ENCODE measurements around the gene LCE1D.
A peak's percentile ranks its signal among the peaks of the same experiment; 100 is the strongest.

LCE1D gene, protein sequence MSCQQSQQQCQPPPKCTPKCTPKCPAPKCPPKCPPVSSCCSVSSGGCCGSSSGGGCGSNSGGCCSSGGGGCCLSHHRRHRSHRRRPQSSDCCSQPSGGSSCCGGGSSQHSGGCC

DNA sequence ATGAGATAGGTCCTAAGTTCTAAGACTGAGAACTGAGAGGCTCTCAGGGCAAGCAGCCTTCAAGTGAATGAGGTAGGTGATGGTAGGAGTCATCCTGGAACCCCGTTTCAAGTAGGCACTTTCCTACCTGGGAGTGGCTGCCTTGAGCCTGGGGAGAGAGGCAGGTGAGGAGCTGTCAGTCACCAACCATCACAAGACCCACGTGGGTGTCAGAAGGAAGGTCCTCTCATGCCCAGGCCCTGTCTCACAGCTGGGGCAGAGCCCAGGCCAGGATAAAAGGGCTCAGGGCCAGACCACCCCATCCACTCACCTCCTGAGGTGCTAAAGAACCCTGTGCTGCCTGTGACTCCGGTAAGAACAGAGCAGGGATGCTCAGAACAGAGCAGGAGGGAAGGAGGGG is at the start of gene LCE1D:
Gene LCE1D (plus strand): TSS at position 301 of the 400 bp plus-strand sequence. CDS start 1,074 bp downstream, outside the sequence.
- no peak for DNase-seq

DNA sequence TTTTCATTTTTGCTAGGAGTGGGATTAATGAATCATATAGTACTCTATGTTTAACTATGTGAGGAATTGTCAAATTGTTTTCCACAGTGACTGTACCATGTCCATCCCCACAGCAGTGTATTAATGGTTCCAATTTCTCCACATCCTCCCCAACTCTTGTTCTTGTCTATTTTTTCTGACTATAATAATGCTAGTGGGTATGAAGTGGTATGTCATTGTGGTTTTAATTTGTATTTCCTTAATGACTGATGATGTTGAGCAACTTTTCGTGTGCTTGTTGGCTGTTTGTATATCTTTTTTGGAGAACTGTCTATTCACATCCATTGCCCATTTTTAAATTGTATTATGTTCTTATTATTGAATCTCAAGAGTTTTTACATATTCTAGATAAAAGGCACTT is 48.7 kb upstream of the LCE1D start:
- peak; percentile 13 for DNase-seq

DNA sequence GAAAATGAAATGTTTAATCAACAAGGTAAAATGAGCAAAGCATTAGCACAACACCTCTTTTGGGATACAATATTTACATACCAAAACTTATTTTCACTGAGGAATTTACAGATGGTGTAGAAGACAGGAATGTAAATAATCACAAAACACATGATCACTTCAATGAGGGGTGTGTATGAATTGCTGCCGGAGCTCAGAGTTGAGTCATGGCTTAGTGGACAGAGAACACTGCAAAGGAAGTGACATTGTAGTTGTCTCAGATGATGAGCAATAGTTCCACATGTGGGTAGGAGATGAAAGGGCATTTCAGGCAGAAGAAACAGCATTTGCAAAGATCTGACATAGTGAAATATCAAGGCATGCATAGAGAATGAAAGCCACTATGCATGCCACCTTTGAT is 44.3 kb upstream of the LCE1D start:
- peak; percentile 88 for DNase-seq

DNA sequence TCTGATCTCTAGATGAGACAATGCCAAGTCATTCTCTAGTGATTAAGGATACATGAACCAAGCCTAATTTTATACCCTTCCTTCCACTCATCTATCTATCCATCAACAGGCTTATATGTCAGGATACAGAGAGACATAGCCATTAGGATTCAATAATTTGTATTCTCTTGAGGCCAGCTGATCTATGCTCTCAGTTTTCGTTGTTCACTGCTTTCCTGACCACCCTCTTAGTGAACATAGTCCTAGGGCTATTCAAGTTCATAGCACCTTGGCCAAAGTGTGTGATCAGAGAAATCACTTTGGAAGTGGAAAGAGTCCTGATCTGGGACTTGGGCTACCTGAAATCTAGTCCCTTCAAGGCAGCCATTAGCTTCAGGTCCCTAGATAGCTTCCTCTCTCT is 42.9 kb upstream of the LCE1D start:
- DNase-seq = no peak

DNA sequence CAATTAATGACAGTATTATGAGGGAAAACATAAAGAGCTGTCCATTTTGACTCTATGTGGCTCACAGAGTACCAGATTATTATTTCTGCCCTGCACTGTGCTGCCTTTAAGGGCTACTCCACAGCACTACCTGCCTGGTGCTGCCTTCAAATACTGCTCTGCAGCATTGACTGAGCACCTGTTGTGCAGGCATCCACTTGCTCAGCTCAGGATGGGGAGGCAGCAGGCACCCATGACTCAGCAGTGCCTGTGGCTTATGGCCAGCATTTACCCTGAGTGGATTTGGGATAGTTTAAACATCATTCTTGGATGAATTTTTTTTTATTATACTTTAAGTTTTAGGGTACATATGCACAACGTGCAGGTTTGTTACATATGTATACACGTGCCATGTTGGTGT is 39.6 kb upstream of the LCE1D start:
- DNase-seq = no peak

DNA sequence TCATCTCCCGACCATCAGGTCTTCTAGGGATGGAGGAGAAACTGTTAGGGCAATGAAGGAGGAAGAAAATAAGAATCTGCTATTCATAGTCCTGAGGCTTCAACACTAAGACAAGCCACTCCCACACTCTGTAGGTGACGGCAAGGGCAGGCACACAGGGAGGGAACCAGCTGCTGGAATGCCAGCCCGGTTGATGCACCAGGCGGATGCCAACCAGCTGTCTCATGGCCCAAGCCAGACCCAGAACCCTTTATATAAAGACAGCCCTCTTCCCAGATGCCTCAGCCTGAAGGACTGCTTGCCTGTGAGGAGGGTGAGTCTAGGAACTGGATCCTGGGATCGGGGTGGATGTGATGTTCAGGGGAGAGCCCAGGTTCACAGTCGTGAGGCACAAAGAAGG is 38.8 kb upstream of the LCE1D start, which contains the start of gene KPRP:
Gene KPRP (plus strand): TSS at position 279 of the 400 bp plus-strand sequence. CDS start 1,564 bp downstream, outside the sequence.
- no peak for DNase-seq

DNA sequence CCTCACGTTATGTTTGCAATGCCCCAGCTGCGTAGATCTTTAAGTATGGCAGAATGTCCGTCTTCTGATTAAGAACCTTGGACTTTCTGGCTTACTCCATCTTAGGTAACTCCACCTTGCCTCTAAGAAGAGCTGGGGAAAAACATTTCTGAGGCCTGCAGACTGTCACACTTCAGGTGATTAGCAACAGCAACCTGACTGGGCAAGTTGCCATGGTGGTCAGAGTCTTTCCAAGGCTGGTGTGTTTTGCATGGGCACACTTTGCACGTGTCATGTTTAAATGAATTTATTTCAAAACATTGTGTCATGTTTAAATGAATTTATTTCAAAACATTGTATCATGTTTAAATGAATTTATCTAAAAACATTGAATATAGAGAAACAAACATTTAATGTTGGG is 37.9 kb upstream of the LCE1D start:
- DNase-seq = no peak

DNA sequence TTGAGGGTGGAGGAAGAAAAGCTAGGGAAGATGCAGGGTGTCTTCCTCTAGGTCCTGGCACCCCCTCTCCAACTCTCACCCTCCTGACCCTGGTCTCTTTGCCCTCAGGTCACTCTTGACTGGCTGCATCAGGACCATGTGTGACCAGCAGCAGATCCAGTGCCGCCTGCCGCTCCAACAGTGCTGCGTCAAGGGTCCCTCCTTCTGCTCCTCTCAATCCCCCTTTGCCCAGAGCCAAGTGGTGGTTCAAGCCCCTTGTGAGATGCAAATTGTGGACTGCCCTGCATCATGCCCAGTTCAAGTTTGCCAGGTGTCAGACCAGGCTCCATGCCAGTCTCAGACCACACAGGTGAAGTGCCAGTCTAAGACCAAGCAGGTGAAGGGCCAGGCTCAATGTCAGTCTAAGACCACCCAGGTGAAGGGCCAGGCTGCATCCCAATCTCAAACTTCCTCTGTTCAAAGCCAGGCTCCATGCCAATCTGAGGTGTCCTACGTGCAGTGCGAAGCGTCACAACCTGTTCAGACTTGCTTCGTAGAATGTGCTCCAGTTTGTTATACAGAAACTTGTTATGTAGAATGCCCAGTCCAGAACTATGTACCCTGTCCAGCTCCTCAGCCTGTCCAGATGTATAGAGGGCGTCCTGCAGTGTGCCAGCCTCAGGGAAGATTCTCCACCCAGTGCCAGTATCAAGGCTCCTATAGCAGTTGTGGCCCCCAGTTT is 36.9 kb upstream of the LCE1D start:
- no peak for DNase-seq

DNA sequence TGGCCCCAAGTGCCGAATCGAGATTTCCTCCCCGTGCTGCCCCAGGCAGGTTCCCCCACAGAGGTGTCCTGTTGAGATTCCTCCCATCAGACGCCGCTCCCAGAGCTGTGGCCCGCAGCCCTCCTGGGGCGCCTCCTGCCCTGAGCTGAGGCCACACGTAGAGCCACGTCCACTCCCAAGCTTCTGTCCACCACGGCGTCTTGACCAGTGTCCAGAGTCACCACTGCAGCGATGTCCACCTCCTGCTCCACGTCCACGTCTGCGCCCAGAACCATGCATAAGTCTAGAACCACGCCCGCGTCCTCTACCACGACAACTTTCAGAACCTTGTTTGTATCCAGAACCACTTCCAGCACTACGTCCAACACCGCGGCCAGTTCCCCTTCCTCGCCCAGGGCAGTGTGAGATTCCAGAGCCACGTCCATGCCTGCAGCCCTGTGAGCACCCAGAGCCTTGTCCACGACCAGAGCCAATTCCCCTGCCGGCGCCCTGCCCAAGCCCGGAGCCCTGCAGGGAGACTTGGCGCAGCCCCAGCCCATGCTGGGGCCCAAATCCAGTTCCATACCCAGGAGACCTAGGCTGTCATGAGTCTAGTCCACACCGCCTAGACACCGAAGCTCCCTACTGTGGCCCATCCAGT is 35.9 kb upstream of the LCE1D start:
- DNase-seq = no peak

DNA sequence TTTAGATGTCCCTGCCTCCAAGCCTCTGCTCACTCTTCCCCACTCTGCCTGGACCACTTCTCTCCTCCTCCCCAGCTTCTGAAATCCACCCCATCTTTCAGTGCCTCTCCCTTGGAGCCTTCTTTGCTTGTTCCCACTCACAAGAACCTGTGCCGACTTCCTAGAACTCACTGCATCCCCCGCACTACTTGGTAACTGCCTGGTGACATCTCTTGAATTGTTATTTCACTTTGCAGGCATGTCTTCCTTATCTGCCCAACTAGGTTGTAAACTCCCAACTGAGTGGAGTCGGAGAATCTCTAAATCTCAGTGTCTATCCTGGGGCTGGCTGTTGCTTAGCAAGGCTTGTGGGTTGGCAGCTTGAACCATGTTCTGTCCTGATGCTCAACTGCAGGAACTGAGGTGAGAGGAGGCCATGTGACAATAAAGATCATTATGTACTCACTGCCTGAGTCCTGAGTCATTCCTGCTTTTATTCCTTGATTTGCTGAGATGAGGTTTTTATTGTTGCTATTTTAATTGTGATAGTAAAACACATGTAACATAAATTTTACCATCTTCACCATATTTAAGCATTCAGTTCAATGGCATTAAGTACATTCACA is 34.8 kb upstream of the LCE1D start:
- DNase-seq = no peak

DNA sequence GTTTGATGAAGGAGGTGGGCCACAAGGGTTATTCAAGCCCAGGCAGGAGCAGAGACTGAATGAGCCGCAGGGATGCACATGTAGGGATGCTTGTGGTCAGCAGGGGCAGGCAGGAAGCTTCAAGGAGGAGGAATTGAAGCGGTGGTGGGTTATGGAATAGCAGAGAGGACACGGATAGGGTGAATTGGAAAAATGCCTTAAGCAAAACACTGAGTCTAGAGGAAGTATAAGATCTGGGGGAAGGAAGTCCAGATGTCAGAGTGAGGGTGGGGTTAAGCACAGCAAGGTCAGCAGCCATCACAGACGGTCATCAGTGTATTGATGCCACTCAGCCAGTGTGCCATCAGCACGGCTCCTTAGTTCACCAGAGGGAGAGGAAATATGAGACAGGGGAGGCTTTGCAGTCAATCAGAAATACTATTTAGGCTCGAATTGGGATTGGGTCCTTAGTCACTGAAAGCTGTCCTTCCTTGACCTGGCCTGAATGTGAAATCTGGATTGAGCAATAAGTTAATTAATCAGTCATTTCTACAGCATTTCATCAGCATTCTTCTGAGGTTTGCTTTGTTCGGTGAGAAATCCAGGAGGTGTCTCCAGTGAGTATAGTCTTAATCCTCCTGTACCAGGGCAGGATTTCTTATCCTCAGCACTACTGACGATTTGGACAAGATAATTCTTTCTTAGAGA is 27.5 kb upstream of the LCE1D start:
- peak; percentile 37 for DNase-seq

DNA sequence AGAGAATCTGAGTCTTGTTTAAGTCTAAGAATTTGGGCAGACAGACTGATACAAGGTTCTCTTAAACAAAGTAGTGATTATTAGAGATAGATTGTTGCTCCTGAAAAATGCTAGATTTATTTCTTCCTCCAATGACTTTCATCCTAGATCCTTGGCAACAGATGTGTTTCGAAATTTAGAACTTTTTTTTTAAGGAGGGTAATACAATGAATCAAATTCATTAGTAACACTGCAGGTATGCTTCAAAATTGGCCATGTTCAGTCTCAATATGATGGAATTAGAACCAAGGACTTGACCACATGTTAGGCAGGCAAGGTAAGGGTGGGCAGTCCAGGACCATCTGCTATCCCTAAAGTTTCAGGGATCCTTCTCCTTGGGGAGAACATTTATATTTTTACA is 26.1 kb upstream of the LCE1D start:
- no peak for DNase-seq

DNA sequence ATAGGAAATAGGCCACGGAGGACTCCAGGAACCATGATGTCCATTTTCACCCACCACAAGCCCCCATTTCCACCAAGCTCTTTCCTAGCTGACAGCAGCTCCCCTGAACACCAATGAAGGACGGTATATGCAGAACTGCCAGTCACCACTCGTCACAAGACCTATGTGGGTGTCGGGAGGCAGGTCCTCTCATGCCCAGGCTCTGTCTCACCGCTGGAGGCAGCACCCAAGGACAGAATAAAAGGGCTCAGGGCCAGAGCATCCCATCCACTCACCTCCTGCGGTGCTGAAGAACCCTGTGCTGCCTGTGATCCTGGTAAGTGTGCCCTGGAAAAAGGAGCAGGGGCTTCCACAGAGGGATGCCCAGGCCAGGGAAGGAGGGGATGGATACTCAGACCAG is 21.6 kb upstream of the LCE1D start, which contains the start of gene LCE1F:
Gene LCE1F (plus strand): TSS at position 266 of the 400 bp plus-strand sequence. CDS start 1,232 bp downstream, outside the sequence.
- DNase-seq = no peak

DNA sequence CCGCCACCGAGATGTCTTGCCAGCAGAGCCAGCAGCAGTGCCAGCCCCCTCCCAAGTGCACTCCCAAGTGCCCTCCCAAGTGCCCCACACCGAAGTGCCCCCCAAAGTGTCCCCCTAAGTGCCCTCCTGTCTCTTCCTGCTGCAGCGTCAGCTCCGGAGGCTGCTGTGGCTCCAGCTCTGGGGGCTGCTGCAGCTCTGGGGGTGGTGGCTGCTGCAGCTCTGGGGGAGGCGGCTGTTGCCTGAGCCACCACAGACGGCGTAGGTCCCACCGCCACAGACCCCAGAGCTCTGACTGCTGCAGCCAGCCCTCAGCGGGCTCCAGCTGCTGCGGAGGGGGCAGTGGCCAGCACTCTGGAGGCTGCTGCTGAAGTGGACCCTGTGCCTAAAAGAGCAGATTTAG is 20.2 kb upstream of the LCE1D start:
- no peak for DNase-seq

DNA sequence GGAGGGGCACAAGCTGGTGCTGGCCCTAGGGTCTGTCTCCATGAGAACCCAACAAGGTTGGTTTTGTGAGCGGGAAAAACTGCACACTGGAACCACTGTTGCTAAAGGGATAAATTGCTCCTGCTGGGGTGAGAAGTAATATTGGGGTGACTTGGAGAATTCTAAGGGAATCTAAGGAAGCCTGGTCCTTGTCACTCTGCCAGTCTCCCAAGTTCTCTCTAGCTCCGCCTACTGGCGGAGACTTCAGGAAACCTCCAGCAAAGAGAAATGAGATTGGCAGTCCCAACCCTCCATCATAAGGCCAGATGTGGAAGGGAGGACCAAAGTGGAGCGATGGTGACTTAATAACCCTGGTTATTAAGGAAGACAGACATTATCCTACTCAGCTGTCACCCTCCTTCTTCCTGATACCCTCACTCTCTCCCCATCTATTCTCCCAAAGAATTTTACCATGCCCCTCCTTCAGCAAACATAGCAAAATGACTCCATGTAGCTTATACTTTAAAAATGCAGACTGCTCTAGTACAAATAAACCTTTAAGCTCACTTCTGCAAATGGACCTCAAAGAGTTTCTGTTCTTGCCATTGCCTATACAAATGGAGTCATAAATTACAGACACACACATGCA is 18.9 kb upstream of the LCE1D start:
- peak; percentile 46 for DNase-seq

DNA sequence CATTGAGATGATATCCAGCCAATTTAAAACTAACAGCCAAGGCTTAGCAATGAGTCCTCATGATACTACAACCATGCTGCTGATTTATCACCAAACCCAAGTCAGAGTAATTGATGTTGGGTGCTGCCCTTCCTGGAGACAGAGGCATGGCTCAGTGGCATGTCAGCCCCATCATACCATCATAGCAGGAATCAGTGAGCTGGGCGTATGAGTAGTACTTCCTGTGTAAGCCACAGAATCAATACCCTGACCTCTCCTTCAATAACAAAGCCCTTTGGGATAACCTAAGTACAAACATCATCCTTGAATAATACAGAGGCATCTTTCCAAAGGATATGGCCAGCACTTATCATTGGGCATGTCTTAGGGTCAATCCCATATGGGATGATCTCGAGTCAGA is 13.4 kb upstream of the LCE1D start:
- DNase-seq = no peak

DNA sequence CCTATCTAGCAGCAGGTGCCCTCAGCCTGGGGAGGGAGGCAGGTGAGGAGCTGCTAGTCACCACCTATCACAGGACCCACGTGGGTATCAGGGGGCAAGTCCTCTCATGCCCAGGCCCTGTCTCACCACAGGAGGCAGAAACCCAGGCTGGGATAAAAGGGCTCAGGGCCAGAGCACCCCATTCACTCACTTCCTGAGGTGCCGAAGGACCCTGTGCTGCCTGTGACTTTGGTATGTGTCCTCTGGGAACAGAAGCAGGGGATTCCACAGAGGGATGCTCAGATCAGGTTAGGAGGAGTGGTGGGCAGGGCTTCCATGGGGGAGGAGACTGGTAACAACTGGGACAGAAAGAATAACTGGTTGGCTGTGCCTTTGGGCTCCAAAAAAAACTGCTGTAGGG is 10.4 kb upstream of the LCE1D start, which contains the start of gene LCE1E:
Gene LCE1E (plus strand): TSS at position 181 of the 400 bp plus-strand sequence. CDS start 1,043 bp downstream, outside the sequence.
- no peak for DNase-seq

DNA sequence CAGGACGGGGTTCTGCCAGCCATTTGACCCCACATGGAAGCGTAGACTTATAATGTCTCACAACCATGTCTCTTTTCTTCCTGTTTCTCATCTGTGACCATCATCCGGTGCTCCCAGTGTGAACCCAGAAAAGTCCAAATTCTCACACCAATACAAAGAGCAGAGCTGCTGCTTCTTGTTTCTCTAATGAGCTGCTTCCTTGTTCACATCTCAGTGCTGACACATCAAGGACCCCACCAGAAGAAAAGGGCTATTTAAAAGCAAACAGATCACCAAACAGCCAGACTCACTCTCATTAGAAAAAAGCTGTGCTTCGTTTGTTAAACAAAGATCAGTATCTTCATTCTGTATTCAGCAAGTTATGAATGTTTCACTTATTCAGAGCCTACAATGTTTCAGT is 835 bp upstream of the LCE1D start:
- no peak for DNase-seq

DNA sequence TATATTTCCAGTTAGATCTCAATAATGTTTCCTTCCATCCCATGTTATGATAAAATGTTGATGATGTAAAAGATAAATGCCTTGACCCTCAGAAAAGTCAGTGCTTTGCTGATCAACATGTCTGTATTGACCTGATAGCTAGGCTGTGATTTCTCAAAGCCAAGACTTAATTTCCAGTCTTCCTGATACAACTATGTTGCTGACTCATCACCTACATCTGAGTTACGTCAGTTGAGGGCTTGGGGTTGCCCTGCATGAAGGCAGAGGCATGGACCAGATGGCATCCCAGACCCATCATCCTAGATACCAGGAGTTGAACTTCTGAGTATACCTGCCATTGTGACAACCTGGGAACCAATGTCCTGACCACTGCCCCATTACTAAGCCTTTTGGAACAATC is 4.8 kb downstream of the LCE1D start:
- DNase-seq = no peak

DNA sequence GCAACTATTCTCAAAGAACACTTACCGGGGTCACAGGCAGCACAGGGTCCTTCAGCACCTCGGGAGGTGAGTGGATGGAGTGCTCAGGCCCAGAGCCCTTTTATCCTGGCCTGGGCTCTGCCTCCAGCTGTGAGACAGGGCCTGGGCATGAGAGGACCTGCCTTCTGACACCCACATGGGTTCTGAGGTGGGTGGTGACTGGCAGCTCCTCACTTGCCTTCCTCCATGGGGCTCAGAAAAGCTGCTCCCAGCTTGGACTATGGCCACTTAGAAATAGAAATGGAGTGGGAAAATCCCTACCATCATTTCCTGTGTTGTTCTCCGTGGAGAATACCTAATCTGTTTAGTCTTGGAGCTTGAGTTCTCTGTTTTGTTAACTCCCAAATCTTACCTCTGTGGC is 10.1 kb downstream of the LCE1D start, which contains the start of gene LCE1C:
Gene LCE1C (minus strand): TSS at position 76 of the 400 bp plus-strand sequence. CDS start 1,173 bp downstream, outside the sequence.
- no peak for DNase-seq

DNA sequence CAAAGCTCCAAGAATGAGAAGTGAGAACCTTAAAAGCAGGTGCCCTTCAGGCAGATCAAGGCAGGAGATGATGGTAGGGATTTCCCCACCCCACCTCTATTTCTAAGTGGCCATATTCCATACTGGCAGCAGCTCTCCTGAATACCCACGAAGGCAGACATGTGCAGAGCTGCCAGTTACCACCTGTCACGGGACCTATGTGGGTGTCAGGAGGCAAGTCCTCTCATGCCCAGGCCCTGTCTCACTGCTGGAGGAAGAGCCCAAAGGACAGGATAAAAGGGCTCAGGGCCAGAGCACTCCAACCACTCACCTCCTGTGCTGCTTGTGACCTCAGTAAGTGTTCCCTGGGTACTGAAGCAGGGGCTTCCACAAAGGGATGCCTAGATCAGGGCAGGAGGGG is 14.5 kb downstream of the LCE1D start:
- no peak for DNase-seq

DNA sequence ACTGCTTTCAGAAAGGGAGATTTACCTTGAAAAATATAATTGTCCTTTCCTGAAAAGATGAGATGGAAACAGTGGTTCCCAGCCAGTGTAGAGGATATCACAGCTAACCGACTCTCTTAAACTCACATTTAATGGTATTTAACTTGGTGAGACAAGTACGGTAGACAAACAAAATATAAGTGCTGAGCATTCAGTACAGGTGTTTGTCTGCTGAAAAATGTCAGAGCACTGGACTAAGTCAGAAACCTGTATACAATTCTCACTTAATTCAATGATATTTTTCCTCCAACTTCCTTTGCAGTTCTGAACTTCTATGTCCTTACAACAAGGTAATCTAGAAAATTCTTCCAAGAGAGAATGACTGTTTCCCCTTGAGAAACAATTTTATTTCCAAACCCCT is 15.2 kb downstream of the LCE1D start, which contains the start of gene LCE1B:
Gene LCE1B (plus strand): TSS at position 301 of the 400 bp plus-strand sequence. CDS start 476 bp downstream, outside the sequence.
- no peak for DNase-seq
